ENCODE results near the gene TPST2. TPM values are rescaled to one million over a fixed set of nuclear protein-coding genes. Genes with fewer than 3 reads are reported as not detected.
A peak's percentile ranks its signal among the peaks of the same experiment; 100 is the strongest.

The TPST2 gene
- total and polyA plus RNA-seq, 10 of the 15 experiments (the other 5 are each of a cell fraction or from before 2014, with no cell fraction given) = 6.3 to 33.7 (median 28.4) TPM

DNA sequence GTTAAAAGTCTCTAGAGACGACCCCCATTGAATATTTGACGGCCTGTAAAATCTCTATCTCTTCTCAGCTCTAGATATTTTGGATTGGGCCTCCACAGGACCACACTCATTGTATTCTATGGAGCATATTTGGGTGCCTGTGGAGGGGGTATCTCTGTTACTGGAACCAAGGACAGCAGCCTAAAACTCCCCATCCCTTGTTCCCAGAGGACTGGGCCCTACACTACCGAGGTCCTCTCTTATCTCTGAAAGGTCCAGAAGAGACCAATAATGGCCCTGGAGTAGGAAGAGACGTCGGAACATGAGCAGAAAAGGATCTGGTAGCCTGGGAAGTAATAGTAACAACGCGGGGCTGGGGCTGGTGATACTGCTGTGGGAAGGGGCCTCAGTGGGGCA, 106.9 kb downstream of the TPST2 start:
- no peaks in the 10 kb centered on the region; a peak in 1 of 4 replicates for H3K36me3 ChIP-seq (ENCODE audit: control insufficient read depth in 2 of 2, insufficient read depth in 2 of 2, low read length in 1 of 2)
- peak overlapping the region; percentile 97 for H3K4me3 ChIP-seq
- peak overlapping the region; percentile 88 for H3K27ac ChIP-seq (ENCODE audit: control insufficient read depth, insufficient read depth)
- no TSS peak for BruUV-seq (replicated peaks)
- POLR2A ChIA-PET = interaction anchor here (0.5 to 3.6 kb wide), 10 partner anchors 9 to 191 kb away, joined by 3 to 18 read pairs (median 4); no protein-coding TSS in a partner anchor
- H3K79me2 ChIP-seq (ENCODE audit: control insufficient read depth, insufficient read depth, low read length) = peaks cover 56% of the 10 kb centered on the region
- TF ChIP-seq, protein P1, sequence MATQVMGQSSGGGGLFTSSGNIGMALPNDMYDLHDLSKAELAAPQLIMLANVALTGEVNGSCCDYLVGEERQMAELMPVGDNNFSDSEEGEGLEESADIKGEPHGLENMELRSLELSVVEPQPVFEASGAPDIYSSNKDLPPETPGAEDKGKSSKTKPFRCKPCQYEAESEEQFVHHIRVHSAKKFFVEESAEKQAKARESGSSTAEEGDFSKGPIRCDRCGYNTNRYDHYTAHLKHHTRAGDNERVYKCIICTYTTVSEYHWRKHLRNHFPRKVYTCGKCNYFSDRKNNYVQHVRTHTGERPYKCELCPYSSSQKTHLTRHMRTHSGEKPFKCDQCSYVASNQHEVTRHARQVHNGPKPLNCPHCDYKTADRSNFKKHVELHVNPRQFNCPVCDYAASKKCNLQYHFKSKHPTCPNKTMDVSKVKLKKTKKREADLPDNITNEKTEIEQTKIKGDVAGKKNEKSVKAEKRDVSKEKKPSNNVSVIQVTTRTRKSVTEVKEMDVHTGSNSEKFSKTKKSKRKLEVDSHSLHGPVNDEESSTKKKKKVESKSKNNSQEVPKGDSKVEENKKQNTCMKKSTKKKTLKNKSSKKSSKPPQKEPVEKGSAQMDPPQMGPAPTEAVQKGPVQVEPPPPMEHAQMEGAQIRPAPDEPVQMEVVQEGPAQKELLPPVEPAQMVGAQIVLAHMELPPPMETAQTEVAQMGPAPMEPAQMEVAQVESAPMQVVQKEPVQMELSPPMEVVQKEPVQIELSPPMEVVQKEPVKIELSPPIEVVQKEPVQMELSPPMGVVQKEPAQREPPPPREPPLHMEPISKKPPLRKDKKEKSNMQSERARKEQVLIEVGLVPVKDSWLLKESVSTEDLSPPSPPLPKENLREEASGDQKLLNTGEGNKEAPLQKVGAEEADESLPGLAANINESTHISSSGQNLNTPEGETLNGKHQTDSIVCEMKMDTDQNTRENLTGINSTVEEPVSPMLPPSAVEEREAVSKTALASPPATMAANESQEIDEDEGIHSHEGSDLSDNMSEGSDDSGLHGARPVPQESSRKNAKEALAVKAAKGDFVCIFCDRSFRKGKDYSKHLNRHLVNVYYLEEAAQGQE (IDR thresholded peaks at IDR 0.05; ENCODE audit: low read depth, low read length) = peak; percentile 68; the same call in 1 of the 2 replicates
- TF ChIP-seq LARP7 (IDR thresholded peaks at IDR 0.05) = no peak
- 0 out of 2 replicates have a peak, but pooled peaks have one; percentile 13 for TF ChIP-seq RCOR1 (conservative IDR thresholded peaks at IDR 0.05; ENCODE audit: low read depth, low read length)
- peak; percentile 6 for ATAC-seq
- FAIRE-seq = no peak
- CTCF ChIA-PET = interaction anchor here (0.6 to 7.1 kb wide), 7 partner anchors 19 to 1436 kb away, joined by 3 to 47 read pairs (median 14); partner anchors contain the start of gene PITPNB
- no peak for DNase-seq (ENCODE audit: low read depth, low spot score)
- H3K4me1 ChIP-seq (ENCODE audit: control insufficient read depth, insufficient read depth, low read length) = peaks cover 29% of the 10 kb centered on the region
- intact Hi-C loops (cut with micrococcal nuclease; ENCODE audit: unreplicated experiment) = loop anchor here (5.0 kb wide), 1 partner anchor 51 kb away; no protein-coding TSS in a partner anchor
- RAD21 ChIA-PET (ENCODE audit: unreplicated experiment) = interaction anchor here (0.7 to 2.4 kb wide), 6 partner anchors 20 to 190 kb away, joined by 3 to 7 read pairs (median 4); no protein-coding TSS in a partner anchor
- in situ Hi-C loops (cut with MboI) = no loop called here
- no peaks in the 10 kb centered on the region for H4K20me1 ChIP-seq (ENCODE audit: control insufficient read depth, insufficient read depth)
- SMC1A ChIA-PET (ENCODE audit: uncharacterized antibody, unreplicated experiment) = interaction anchor here (0.6 to 2.3 kb wide), 6 partner anchors 19 to 328 kb away, joined by 3 to 15 read pairs (median 6); no protein-coding TSS in a partner anchor
- H3K4me2 ChIP-seq (ENCODE audit: control insufficient read depth, insufficient read depth) = peak overlapping the region; percentile 86
- peak overlapping the region; percentile 82 for H2AFZ ChIP-seq (ENCODE audit: control insufficient read depth, low read depth, low read length)
- H3K9ac ChIP-seq (ENCODE audit: control insufficient read depth, insufficient read depth, low read length) = peak overlapping the region; percentile 85
- no peaks in the 10 kb centered on the region for H3K27me3 ChIP-seq (replicated peaks in 1 of 2; ENCODE audit: control insufficient read depth in 2 of 2, insufficient read depth in 2 of 2, low read length in 1 of 2)
- no peaks in the 10 kb centered on the region for H3K9me3 ChIP-seq (replicated peaks; ENCODE audit: control insufficient read depth, insufficient read depth, low read length)
- WGBS (ENCODE audit: insufficient coverage, insufficient replicate concordance, low lambda C conversion rate, missing lambda C conversion rate) = 8% methylated on average over 7 of the region's 7 CpGs
